AG20443 (cell line): ENCODE measurements around the gene PPIP5K2.
"Not testable (repeated sequence)": the region's sequence is repeated elsewhere in the genome, so short reads cannot be mapped to it uniquely, and the experiment has no call there.

ENCODE experiments used
- DNase-seq: peaks from one replicate; pipeline ENCODE4 v3.0.0; 2012; ENCODE audit warnings: low spot score, mixed read lengths

PPIP5K2 gene

GRCh38 chr5:103122242-103122641, 2.1 kb downstream of the PPIP5K2 start:
- no peak for DNase-seq

GRCh38 chr5:103126557-103126956, 6.5 kb downstream of the PPIP5K2 start:
- no peak for DNase-seq

GRCh38 chr5:103127292-103127817, 7.3 kb downstream of the PPIP5K2 start:
- DNase-seq: no peak

- DNase-seq: no peak
Measured at GRCh38 chr5:103128202-103128601, 8.1 kb downstream of the PPIP5K2 start.

- DNase-seq: no peak
Measured at GRCh38 chr5:103132684-103133083, 12.6 kb downstream of the PPIP5K2 start.

GRCh38 chr5:103133231-103133630, 13.1 kb downstream of the PPIP5K2 start:
- DNase-seq: no peak

- DNase-seq: no peak
Measured at GRCh38 chr5:103135461-103135860, 15.4 kb downstream of the PPIP5K2 start.

GRCh38 chr5:103138202-103138690, 18.1 kb downstream of the PPIP5K2 start:
- DNase-seq: no peak

GRCh38 chr5:103139264-103139865, 19.3 kb downstream of the PPIP5K2 start:
- DNase-seq: peak; percentile 82

- DNase-seq: not testable (repeated sequence)
Measured at GRCh38 chr5:103142132-103142531, 22.0 kb downstream of the PPIP5K2 start.

GRCh38 chr5:103145196-103145595, 25.1 kb downstream of the PPIP5K2 start:
- DNase-seq: no peak

GRCh38 chr5:103148213-103148612, 28.1 kb downstream of the PPIP5K2 start:
- DNase-seq: no peak

- DNase-seq: no peak
Measured at GRCh38 chr5:103151156-103151555, 31.1 kb downstream of the PPIP5K2 start.

- no peak for DNase-seq
Measured at GRCh38 chr5:103166706-103167105, 46.6 kb downstream of the PPIP5K2 start.

- DNase-seq: no peak
Measured at GRCh38 chr5:103174147-103174546, 54.0 kb downstream of the PPIP5K2 start.

GRCh38 chr5:103177543-103177942, 57.4 kb downstream of the PPIP5K2 start:
- no peak for DNase-seq

GRCh38 chr5:103178167-103178566, 58.1 kb downstream of the PPIP5K2 start:
- no peak for DNase-seq

- no peak for DNase-seq
Measured at GRCh38 chr5:103186152-103186551, 66.1 kb downstream of the PPIP5K2 start.

GRCh38 chr5:103188436-103188835, 68.3 kb downstream of the PPIP5K2 start:
- DNase-seq: no peak

GRCh38 chr5:103203226-103203625, 83.1 kb downstream of the PPIP5K2 start:
- DNase-seq: no peak

GRCh38 chr5:103204990-103205389, 84.9 kb downstream of the PPIP5K2 start:
- DNase-seq: not testable (repeated sequence)

- no peak for DNase-seq
Measured at GRCh38 chr5:103205991-103206700, 86.0 kb downstream of the PPIP5K2 start.

GRCh38 chr5:103207011-103207410, 86.9 kb downstream of the PPIP5K2 start:
- no peak for DNase-seq
